Lower leg skin (tissue), 3 donors: ENCODE measurements around the gene ULK1.
"Not testable (repeated sequence)": the region's sequence is repeated elsewhere in the genome, so short reads cannot be mapped to it uniquely, and the experiment has no call there.

ENCODE experiments used
- CTCF ChIP-seq, 3 donors: fragments of 450-650 bp; IDR thresholded peaks; one replicate each; pipeline ENCODE4 v1.5.1; 2016; ENCODE audit warnings: antibody characterized with exemption in 3 of 3, mild to moderate bottlenecking in 3 of 3, moderate library complexity in 2 of 3
- POLR2A ChIP-seq, 2 donors: fragments of 450-650 bp; IDR thresholded peaks; one replicate each; pipeline ENCODE4 v1.6.1; 2016 to 2017; ENCODE audit warnings: antibody characterized with exemption in 2 of 2, mild to moderate bottlenecking in 1 of 2, moderate library complexity in 1 of 2

DNA sequence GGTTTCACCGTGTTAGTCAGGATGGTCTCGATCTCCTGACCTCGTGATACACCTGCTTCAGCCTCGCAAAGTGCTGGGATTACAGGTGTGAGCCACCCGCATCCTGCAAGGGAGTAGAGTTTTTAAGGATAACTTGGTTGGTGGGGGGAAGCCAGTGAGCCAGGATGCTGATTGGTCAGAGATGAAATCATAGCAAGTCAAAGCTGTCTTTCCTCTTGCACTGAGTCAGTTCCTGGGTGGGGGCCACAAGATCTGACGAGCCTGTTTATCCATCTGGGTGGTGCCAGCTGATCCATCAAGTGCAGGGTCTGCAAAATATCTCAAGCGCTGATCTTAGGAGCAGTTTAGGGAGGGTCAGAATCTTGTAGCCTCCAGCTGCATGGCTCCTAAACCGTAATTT is 9.3 kb upstream of the ULK1 start:
- not testable (repeated sequence) for TF ChIP-seq CTCF, POLR2A (IDR thresholded peaks at IDR 0.05)
